Transverse colon (tissue), 4 donors: ENCODE measurements around the gene KRTAP4-2. TPM values are rescaled to one million over a fixed set of nuclear protein-coding genes. Genes with fewer than 3 reads are reported as not detected.

ENCODE experiments used
- DNase-seq: peaks from one replicate; pipeline ENCODE4 v3.0.0-alpha.2; 2019
- H3K27ac ChIP-seq, 4 donors: fragments of 200-600 bp; sonication (generic); 2 replicates each; pipeline ENCODE4 v1.5.1; 2016 to 2018; ENCODE audit warnings: inconsistent platforms in 4 of 4
- H3K27me3 ChIP-seq: fragments of 200-600 bp; sonication (generic); 2 replicates; pipeline ENCODE4 v1.5.1; 2017; ENCODE audit warnings: inconsistent platforms
- H3K36me3 ChIP-seq, 4 donors: fragments of 200-600 bp; sonication (generic); 2 replicates each; pipeline ENCODE4 v1.5.1; 2017 to 2019; ENCODE audit warnings: inconsistent platforms in 4 of 4
- H3K4me1 ChIP-seq, 4 donors: fragments of 200-600 bp; sonication (generic); 2 replicates each; pipeline ENCODE4 v1.5.1; 2017 to 2020; ENCODE audit warnings: inconsistent platforms in 4 of 4
- H3K4me3 ChIP-seq, 4 donors: fragments of 200-600 bp; sonication (generic); 1 replicate in 1 of 4; 2 replicates in 3 of 4; pipeline versions ENCODE4 v1.5.1 to v1.6.1; 2017 to 2019; ENCODE audit warnings: inconsistent platforms in 4 of 4
- H3K9me3 ChIP-seq, 2 donors: fragments of 200-600 bp; sonication (generic); 2 replicates each; pipeline ENCODE4 v1.5.1; 2017 to 2019; ENCODE audit warnings: inconsistent platforms in 2 of 2
- EP300 ChIP-seq: sonication (generic); formaldehyde crosslinking; IDR thresholded peaks from one replicate; pipeline ENCODE4 v1.6.1; 2017; ENCODE audit warnings: antibody characterized with exemption, low read depth
- POLR2A ChIP-seq: fragments of 450-650 bp; IDR thresholded peaks from one replicate; pipeline ENCODE4 v1.6.1; 2016; ENCODE audit warnings: antibody characterized with exemption, mild to moderate bottlenecking, moderate library complexity
- POLR2AphosphoS5 ChIP-seq, 3 donors: sonication (generic); formaldehyde crosslinking; IDR thresholded peaks; one replicate each; pipeline ENCODE4 v1.6.1; 2016; ENCODE audit warnings: antibody characterized with exemption in 3 of 3
- WGBS, 2 donors: methylation state at CpG; one replicate each; pipeline ENCODE4 v1.1.5; 2018; ENCODE audit warnings: low coverage in 1 of 2; 5-methylcytosine and 5-hydroxymethylcytosine counted together
- in situ Hi-C, 4 donors: fragments of 200-750 bp; cut with MboI; loops; one replicate each; pipeline versions ENCODE4 v1.15.0 to v1.15.1; 2017; ENCODE audit warnings: low sequenced_read_pairs in 3 of 4, low pct_ligation_motif_present in 1 of 4, low pct_unique_long_range_greater_than_20kb in 1 of 4
- intact Hi-C: fragments of 100-400 bp; cut with DNase I; formaldehyde crosslinking; loops from one replicate; pipeline ENCODE4 v1.15.1; 2023; ENCODE audit warnings: low total_unique reads
- total RNA-seq, 4 donors: library from RNA; depleted of rRNA; stranded (reverse); fragments of >200 nt; gene quantifications; one replicate each; pipeline ENCODE4 v1.1.0, GENCODE V29; 2016
- TF ChIP-seq, protein P1 (sequence below), 5 experiments: fragments of 200-600 bp in 3 of 5; fragments of 450-650 bp in 2 of 5; sonication (generic) in 3 of 5; IDR thresholded peaks; 1 replicate in 2 of 5; 2 replicates in 3 of 5; pipeline ENCODE4 v1.5.1; 2016 to 2017; ENCODE audit warnings: antibody characterized with exemption in 5 of 5, inconsistent platforms in 3 of 5, mild to moderate bottlenecking in 2 of 5, moderate library complexity in 1 of 5

KRTAP4-2 gene
- total RNA-seq, 4 donors from 2014 or later, result not detected

- Histone ChIP-seq H3K36me3 (no peaks in the 10 kb centered on the region), H3K27ac (no peak overlapping the region), H3K4me1 (peaks cover 0 to 8% (median 0%) of the 10 kb centered on the region in 4 donors), H3K4me3 (no peak overlapping the region), H3K9me3 (no peaks in the 10 kb centered on the region), H3K27me3 (peaks cover 13% of the 10 kb centered on the region)
- intact Hi-C loops (no loop called here), in situ Hi-C loops (no loop called here)
- no peak for DNase-seq
- 100% methylated on average over 2 of the region's 2 CpGs; no CpG with 5 or more reads in 1 of the 2 donors for WGBS, 2 donors
- TF ChIP-seq POLR2A, result no peak
- TF ChIP-seq EP300, result no peak
- TF ChIP-seq, protein P1, sequence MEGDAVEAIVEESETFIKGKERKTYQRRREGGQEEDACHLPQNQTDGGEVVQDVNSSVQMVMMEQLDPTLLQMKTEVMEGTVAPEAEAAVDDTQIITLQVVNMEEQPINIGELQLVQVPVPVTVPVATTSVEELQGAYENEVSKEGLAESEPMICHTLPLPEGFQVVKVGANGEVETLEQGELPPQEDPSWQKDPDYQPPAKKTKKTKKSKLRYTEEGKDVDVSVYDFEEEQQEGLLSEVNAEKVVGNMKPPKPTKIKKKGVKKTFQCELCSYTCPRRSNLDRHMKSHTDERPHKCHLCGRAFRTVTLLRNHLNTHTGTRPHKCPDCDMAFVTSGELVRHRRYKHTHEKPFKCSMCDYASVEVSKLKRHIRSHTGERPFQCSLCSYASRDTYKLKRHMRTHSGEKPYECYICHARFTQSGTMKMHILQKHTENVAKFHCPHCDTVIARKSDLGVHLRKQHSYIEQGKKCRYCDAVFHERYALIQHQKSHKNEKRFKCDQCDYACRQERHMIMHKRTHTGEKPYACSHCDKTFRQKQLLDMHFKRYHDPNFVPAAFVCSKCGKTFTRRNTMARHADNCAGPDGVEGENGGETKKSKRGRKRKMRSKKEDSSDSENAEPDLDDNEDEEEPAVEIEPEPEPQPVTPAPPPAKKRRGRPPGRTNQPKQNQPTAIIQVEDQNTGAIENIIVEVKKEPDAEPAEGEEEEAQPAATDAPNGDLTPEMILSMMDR (IDR thresholded peaks at IDR 0.05), result no peak
- no peak for TF ChIP-seq POLR2AphosphoS5 (IDR thresholded peaks at IDR 0.05)
Measured at GRCh38 chr17:41186872-41187271, 8.9 kb upstream of the KRTAP4-2 start.

GRCh38 chr17:41185001-41185400 is 7.0 kb upstream of the KRTAP4-2 start:
- no peaks in the 10 kb centered on the region for H3K9me3 ChIP-seq
- peaks cover 19% of the 10 kb centered on the region for H3K27me3 ChIP-seq
- intact Hi-C loops (no loop called here), in situ Hi-C loops (no loop called here)
- no peak overlapping the region for H3K27ac ChIP-seq
- no peak overlapping the region for H3K4me3 ChIP-seq
- TF ChIP-seq POLR2AphosphoS5 (IDR thresholded peaks at IDR 0.05) (no peak), EP300 (no peak), POLR2A (no peak)
- TF ChIP-seq, protein P1 (IDR thresholded peaks at IDR 0.05), result no peak
- WGBS, 2 donors, result 42 to 50% methylated on average over 1 of the region's 1 CpG
- H3K36me3 ChIP-seq, result no peaks in the 10 kb centered on the region
- DNase-seq, result no peak
- peaks cover 0 to 13% (median 0%) of the 10 kb centered on the region in 4 donors for H3K4me1 ChIP-seq

DNA sequence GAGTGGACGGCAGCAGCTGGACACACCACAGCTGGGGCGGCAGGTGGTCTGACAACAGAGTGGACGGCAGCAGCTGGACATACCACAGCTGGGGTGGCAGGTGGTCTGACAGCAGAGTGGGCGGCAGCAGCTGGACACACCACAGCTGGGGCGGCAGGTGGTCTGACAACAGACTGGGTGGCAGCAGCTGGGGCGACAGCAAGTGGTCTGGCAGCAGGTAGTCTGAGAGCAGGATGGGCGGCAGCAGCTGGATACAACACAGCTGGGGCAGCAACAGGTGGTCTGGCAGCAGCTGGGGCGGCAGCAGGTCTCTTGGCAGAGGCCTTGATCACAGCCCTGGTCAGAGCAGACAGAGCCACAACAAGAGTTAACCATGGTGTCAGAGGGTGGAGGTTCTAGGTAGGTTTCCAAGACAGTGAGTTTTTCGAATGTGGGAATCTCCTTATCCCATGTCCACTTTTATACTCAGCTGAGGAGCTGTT is 6.5 kb upstream of the KRTAP4-2 start, which contains the start of gene KRTAP4-1:
Gene KRTAP4-1, minus strand, starts transcription at position 432 of the 482 bp plus-strand sequence. Its CDS starts 57 bp downstream, at position 375.
- peaks cover 0 to 13% (median 0%) of the 10 kb centered on the region in 4 donors for H3K4me1 ChIP-seq
- H3K36me3 ChIP-seq, result no peaks in the 10 kb centered on the region
- in situ Hi-C loops, result no loop called here
- no peak for TF ChIP-seq POLR2A
- no peak for TF ChIP-seq POLR2AphosphoS5 (IDR thresholded peaks at IDR 0.05)
- TF ChIP-seq, protein P1 (IDR thresholded peaks at IDR 0.05), result no peak
- TF ChIP-seq EP300, result no peak
- H3K27ac ChIP-seq, result no peak within 1 kb of the TSS
- no peak for DNase-seq
- WGBS, 2 donors, result 0 to 67% methylated on average over 1 to 8 of the region's 9 CpGs
- peaks cover 19% of the 10 kb centered on the region for H3K27me3 ChIP-seq
- intact Hi-C loops, result no loop called here
- H3K9me3 ChIP-seq, result no peaks in the 10 kb centered on the region
- no peak within 1 kb of the TSS for H3K4me3 ChIP-seq

DNA sequence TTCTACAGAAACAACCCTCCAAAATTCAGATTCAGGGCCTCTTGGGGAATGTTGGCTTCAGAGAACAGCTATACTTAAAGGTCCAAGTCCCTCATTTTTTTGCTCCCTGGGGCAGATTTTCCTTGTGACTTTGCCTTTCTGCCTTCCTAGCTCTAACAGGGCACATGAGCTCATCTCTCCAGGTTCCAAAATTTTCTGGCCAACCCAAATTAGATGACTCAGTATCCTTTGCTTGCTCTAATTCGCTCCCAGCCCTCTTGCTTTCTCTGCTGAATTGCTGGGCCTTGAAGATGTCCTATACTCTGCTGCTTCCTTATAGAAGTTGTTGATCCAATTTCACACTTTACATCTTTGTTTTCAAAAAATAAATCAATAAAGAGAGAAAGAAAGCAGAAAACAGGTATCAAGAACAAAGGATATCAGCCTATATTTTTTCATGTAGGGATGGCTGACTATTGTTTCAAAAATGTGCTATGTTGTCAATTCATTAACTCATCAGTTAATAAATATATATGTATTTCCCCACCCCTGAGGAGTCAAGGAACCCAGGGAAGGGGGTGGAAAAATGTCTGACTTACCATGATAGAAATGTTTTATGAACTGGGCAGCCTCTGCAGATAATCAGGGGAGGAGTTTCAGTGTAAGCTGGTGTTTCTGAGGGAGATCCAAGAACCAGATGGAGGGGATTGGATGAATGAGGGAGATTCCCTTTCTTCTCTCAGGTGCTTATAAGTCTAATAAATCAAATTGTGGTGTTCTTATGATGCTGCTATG is 1.0 kb upstream of the KRTAP4-2 start:
- no peak for DNase-seq
- Histone ChIP-seq H3K27me3 (peaks cover 18% of the 10 kb centered on the region), H3K4me3 (no peak overlapping the region), H3K36me3 (no peaks in the 10 kb centered on the region), H3K9me3 (no peaks in the 10 kb centered on the region), H3K27ac (no peak overlapping the region), H3K4me1 (peaks cover 0 to 13% (median 0%) of the 10 kb centered on the region in 4 donors)
- in situ Hi-C loops (no loop called here), intact Hi-C loops (no loop called here)
- 79 to 100% methylated on average over 1 of the region's 1 CpG for WGBS, 2 donors
- TF ChIP-seq, protein P1 (IDR thresholded peaks at IDR 0.05), result no peak
- TF ChIP-seq POLR2A (no peak), EP300 (no peak), POLR2AphosphoS5 (IDR thresholded peaks at IDR 0.05) (no peak)
